ENCODE results near the gene ATG16L2. TPM values are rescaled to one million over a fixed set of nuclear protein-coding genes. Genes with fewer than 3 reads are reported as not detected.
"Not testable (repeated sequence)": the region's sequence is repeated elsewhere in the genome, so short reads cannot be mapped to it uniquely, and the experiment has no call there.

The ATG16L2 gene
- total RNA-seq, 6 experiments from 2014 or later = 8.6 to 23.8 (median 15.4) TPM

- DNase-seq (no peak), ATAC-seq (peak; percentile 36 to 75 (median 68))
- Histone ChIP-seq H3K27ac (no peak overlapping the region), H3K4me3 (no peak overlapping the region), H3K4me1 (peaks cover 0 to 13% (median 0%) of the 10 kb centered on the region in 4 donors), H3K36me3 (no peaks in the 10 kb centered on the region), H3K27me3 (no peaks in the 10 kb centered on the region), H3K9me3 (no peaks in the 10 kb centered on the region)
- TF ChIP-seq POLR2A (IDR thresholded peaks at IDR 0.05) (no peak), CTCF (IDR thresholded peaks at IDR 0.05) (no peak)
- intact Hi-C loops (cut with DNase I) = no loop called here
- 70% methylated on average over 3 of the region's 3 CpGs for WGBS (ENCODE audit: insufficient coverage, low coverage, low lambda C conversion rate, missing lambda C conversion rate)
Observed at GRCh38 chr11:72856065-72856464, 41.9 kb downstream of the ATG16L2 start.

GRCh38 chr11:72856551-72857345 lies 42.5 kb downstream of the ATG16L2 start:
- Histone ChIP-seq H3K27ac (peak overlapping the region in 1 of 3 donors; percentile 35), H3K27me3 (no peaks in the 10 kb centered on the region), H3K4me3 (no peak overlapping the region), H3K36me3 (no peaks in the 10 kb centered on the region), H3K4me1 (peaks cover 0 to 13% (median 0%) of the 10 kb centered on the region in 4 donors), H3K9me3 (no peaks in the 10 kb centered on the region)
- 23% methylated on average over 3 of the region's 3 CpGs for WGBS (ENCODE audit: insufficient coverage, low coverage, low lambda C conversion rate, missing lambda C conversion rate)
- ATAC-seq (peak; percentile 58 to 91 (median 85)), DNase-seq (no peak)
- intact Hi-C loops (cut with DNase I) = no loop called here
- TF ChIP-seq CTCF (IDR thresholded peaks at IDR 0.05) = no peak
- TF ChIP-seq POLR2A (IDR thresholded peaks at IDR 0.05) = no peak

GRCh38 chr11:72858267-72858666 lies 44.1 kb downstream of the ATG16L2 start:
- H3K27me3 ChIP-seq; H3K9me3 ChIP-seq; intact Hi-C loops (cut with DNase I); H3K4me3 ChIP-seq; DNase-seq; H3K27ac ChIP-seq; H3K36me3 ChIP-seq; ATAC-seq: not testable (repeated sequence)
- WGBS (ENCODE audit: insufficient coverage, low coverage, low lambda C conversion rate, missing lambda C conversion rate) = 100% methylated on average over 2 of the region's 2 CpGs
- peaks cover 0 to 13% (median 0%) of the 10 kb centered on the region in 4 donors for H3K4me1 ChIP-seq

GRCh38 chr11:72859126-72859525 lies 44.9 kb downstream of the ATG16L2 start:
- ATAC-seq (no peak), DNase-seq (no peak)
- Histone ChIP-seq H3K4me3 (no peak overlapping the region), H3K4me1 (peaks cover 0 to 13% (median 0%) of the 10 kb centered on the region in 4 donors), H3K36me3 (no peaks in the 10 kb centered on the region), H3K9me3 (no peaks in the 10 kb centered on the region), H3K27me3 (no peaks in the 10 kb centered on the region), H3K27ac (no peak overlapping the region)
- intact Hi-C loops (cut with DNase I) = no loop called here
- WGBS (ENCODE audit: insufficient coverage, low coverage, low lambda C conversion rate, missing lambda C conversion rate) = 81% methylated on average over 3 of the region's 3 CpGs
- TF ChIP-seq CTCF (IDR thresholded peaks at IDR 0.05) (no peak), POLR2A (IDR thresholded peaks at IDR 0.05) (no peak)

- no peaks in the 10 kb centered on the region for H3K36me3 ChIP-seq
- H3K27me3 ChIP-seq = no peaks in the 10 kb centered on the region
- no peak for ATAC-seq
- no peaks in the 10 kb centered on the region for H3K9me3 ChIP-seq
- no peak for DNase-seq
- WGBS (ENCODE audit: insufficient coverage, low coverage, low lambda C conversion rate, missing lambda C conversion rate) = 82% methylated on average over 3 of the region's 4 CpGs
- intact Hi-C loops (cut with DNase I) = no loop called here
- peaks cover 0 to 13% (median 0%) of the 10 kb centered on the region in 4 donors for H3K4me1 ChIP-seq
- H3K4me3 ChIP-seq = no peak overlapping the region
- no peak for TF ChIP-seq POLR2A (IDR thresholded peaks at IDR 0.05)
- no peak for TF ChIP-seq CTCF (IDR thresholded peaks at IDR 0.05)
- no peak overlapping the region for H3K27ac ChIP-seq
Observed at GRCh38 chr11:72860010-72860409, 45.8 kb downstream of the ATG16L2 start.
